HEK293 (cell line): ENCODE data around the gene CABP4.

Experiments
- CTCF ChIA-PET: fragments of 350-600 bp; formaldehyde crosslinking; extraction: SDS; loops from one replicate; lab custom pipeline; 2021; ENCODE audit warnings: antibody characterized with exemption; lab: Yijun Ruan, JAX
- POLR2A ChIA-PET: fragments of 300-600 bp; formaldehyde crosslinking; extraction: SDS; loops from one replicate; lab custom pipeline; 2020; ENCODE audit warnings: antibody characterized with exemption, inconsistent platforms; lab: Yijun Ruan, JAX
- H3K27ac ChIP-seq: fragments of 200-500 bp; sonication (Bioruptor generic); 2 replicates; pipeline ENCODE4 v1.5.1; 2014; ENCODE audit warnings: low read depth, low read length, control low read depth, inconsistent platforms; ENCODE audit errors: extremely low read depth
- H3K36me3 ChIP-seq, 2 experiments: fragments of 200-500 bp in 1 of 2; sonication (Bioruptor generic) in 1 of 2; 1 replicate in 1 of 2; 2 replicates in 1 of 2; pipeline ENCODE4 v1.5.1; 2014 to 2017; ENCODE audit warnings: inconsistent platforms in 2 of 2, low read length in 2 of 2; ENCODE audit not compliant: control insufficient read depth in 2 of 2, insufficient read depth in 1 of 2
- H3K4me1 ChIP-seq: fragments of 200-500 bp; sonication (Bioruptor generic); 2 replicates; pipeline ENCODE4 v1.5.1; 2014; ENCODE audit warnings: mild to moderate bottlenecking, low read length, inconsistent platforms; ENCODE audit not compliant: control insufficient read depth, insufficient read depth
- H3K4me3 ChIP-seq: 2 replicates; pipeline ENCODE4 v1.5.1; 2011; ENCODE audit warnings: low read depth, mild to moderate bottlenecking, control low read depth, low read length, moderate library complexity
- H3K9me3 ChIP-seq: fragments of 200-500 bp; sonication (Bioruptor generic); 2 replicates; pipeline ENCODE4 v1.5.1; 2014; ENCODE audit warnings: low read depth, low read length, inconsistent platforms; ENCODE audit not compliant: control insufficient read depth, insufficient read depth
- GLI4 ChIP-seq: fragments of 450-650 bp; formaldehyde crosslinking; IDR thresholded peaks from 2 replicates; pipeline ENCODE4 v1.5.1; 2016; ENCODE audit warnings: missing biosample characterization, missing genetic modification characterization
- GLIS2 ChIP-seq: fragments of 450-650 bp; formaldehyde crosslinking; IDR thresholded peaks from 2 replicates; pipeline ENCODE4 v1.5.1; 2016; ENCODE audit warnings: missing biosample characterization, missing genetic modification characterization
- HIC1 ChIP-seq: fragments of 450-650 bp; formaldehyde crosslinking; IDR thresholded peaks from 2 replicates; pipeline ENCODE4 v1.5.1; 2016; ENCODE audit warnings: missing biosample characterization, missing genetic modification characterization
- KLF7 ChIP-seq: fragments of 450-650 bp; formaldehyde crosslinking; IDR thresholded peaks from 2 replicates; pipeline ENCODE4 v1.5.1; 2016; ENCODE audit warnings: missing biosample characterization, missing genetic modification characterization, borderline replicate concordance
- SCRT2 ChIP-seq: fragments of 450-650 bp; formaldehyde crosslinking; IDR thresholded peaks from 2 replicates; pipeline ENCODE4 v1.5.1; 2016; ENCODE audit warnings: missing biosample characterization, missing genetic modification characterization
- ZBTB49 ChIP-seq: fragments of 450-650 bp; formaldehyde crosslinking; IDR thresholded peaks from 2 replicates; pipeline ENCODE4 v1.5.1; 2016; ENCODE audit warnings: missing biosample characterization, missing genetic modification characterization, low read depth
- ZNF155 ChIP-seq: fragments of 450-650 bp; formaldehyde crosslinking; IDR thresholded peaks from 2 replicates; pipeline ENCODE4 v1.5.1; 2016; ENCODE audit warnings: missing biosample characterization, missing genetic modification characterization
- ZNF692 ChIP-seq: fragments of 450-650 bp; formaldehyde crosslinking; IDR thresholded peaks from 2 replicates; pipeline ENCODE4 v1.5.1; 2016; ENCODE audit warnings: missing biosample characterization, missing genetic modification characterization
- ZNF704 ChIP-seq: fragments of 450-650 bp; formaldehyde crosslinking; IDR thresholded peaks from 2 replicates; pipeline ENCODE4 v1.5.1; 2016; ENCODE audit warnings: missing biosample characterization, missing genetic modification characterization
- ZNF747 ChIP-seq: fragments of 450-650 bp; formaldehyde crosslinking; IDR thresholded peaks from 2 replicates; pipeline ENCODE4 v1.5.1; 2016; ENCODE audit warnings: missing biosample characterization, missing genetic modification characterization
- ZNF785 ChIP-seq: fragments of 450-650 bp; formaldehyde crosslinking; IDR thresholded peaks from 2 replicates; pipeline ENCODE4 v1.5.1; 2016; ENCODE audit warnings: missing biosample characterization, missing genetic modification characterization

The CABP4 gene

GRCh38 chr11:67489203-67489884, 34.2 kb downstream of the CABP4 start (continued):
- TF ChIP-seq KLF7 (tag by site-specific recombination): no peak
- 0 out of 2 replicates have a peak, but pooled peaks have one; percentile 19 for TF ChIP-seq SCRT2
- TF ChIP-seq ZNF155 (tag by site-specific recombination): no peak
- no peak for TF ChIP-seq ZBTB49 (tag by site-specific recombination)
- no peak for TF ChIP-seq ZNF704 (tag by site-specific recombination)
- 0 out of 2 replicates have a peak, but pooled peaks have one; percentile 4 for TF ChIP-seq GLIS2 (tag by site-specific recombination)
- TF ChIP-seq GLI4 (tag by site-specific recombination): no peak

GRCh38 chr11:67489885-67490726, 35.0 kb downstream of the CABP4 start:
- TF ChIP-seq ZNF692 (tag by site-specific recombination): 0 out of 2 replicates have a peak, but pooled peaks have one; percentile 45
- TF ChIP-seq ZNF747: no peak
- Histone ChIP-seq H3K36me3 (peaks cover 0 to 67% of the 10 kb centered on the region in 2 experiments; a peak in 2 of 3 replicates), H3K4me1 (no peaks in the 10 kb centered on the region), H3K9me3 (no peaks in the 10 kb centered on the region), H3K27ac (no peak overlapping the region), H3K4me3 (no peak overlapping the region)
- POLR2A ChIA-PET: interaction anchor here (2.5 kb wide), 1 partner anchor 7 kb away, joined by 11 read pairs; the partner anchor contains the start of gene AIP
- CTCF ChIA-PET: interaction anchor here (1.2 kb wide), 1 partner anchor 228 kb away, joined by 5 read pairs; no protein-coding TSS in a partner anchor

- H3K9me3 ChIP-seq: no peaks in the 10 kb centered on the region
- CTCF ChIA-PET: interaction anchor here (1.2 kb wide), 1 partner anchor 139 kb away, joined by 5 read pairs; no protein-coding TSS in a partner anchor
- H3K27ac ChIP-seq: no peak overlapping the region
- POLR2A ChIA-PET: interaction anchor here (2.5 kb wide), 1 partner anchor 8 kb away, joined by 11 read pairs; the partner anchor contains the start of gene AIP
- H3K4me3 ChIP-seq: no peak overlapping the region
- peaks cover 0 to 73% of the 10 kb centered on the region in 2 experiments; a peak in 2 of 3 replicates for H3K36me3 ChIP-seq
- TF ChIP-seq ZNF785 (tag by site-specific recombination): no peak
- 0 out of 2 replicates have a peak, but pooled peaks have one; percentile 12 for TF ChIP-seq HIC1 (tag by site-specific recombination)
- H3K4me1 ChIP-seq: no peaks in the 10 kb centered on the region
These were observed 35.5 kb downstream of the CABP4 start for GRCh38 chr11:67490727-67491065.
